GM21515 (cell line): ENCODE results near the gene ATP5F1E.
A peak's percentile ranks its signal among the peaks of the same experiment; 100 is the strongest.
"Not testable (repeated sequence)": the region's sequence is repeated elsewhere in the genome, so short reads cannot be mapped to it uniquely, and the experiment has no call there.

Experiments used
- ATAC-seq: cut with Tn5 transposase; IDR thresholded peaks from one replicate; pipeline ENCODE4 v1.9.1; 2021; ENCODE audit not compliant: unreplicated experiment

Gene ATP5F1E

GRCh38 chr20:59022754-59023153 is 9.4 kb downstream of the ATP5F1E start:
- no peak for ATAC-seq

- no peak for ATAC-seq
Measured at GRCh38 chr20:59020938-59021551, 11.1 kb downstream of the ATP5F1E start.

- ATAC-seq: no peak
Measured at GRCh38 chr20:59019217-59019616, 12.9 kb downstream of the ATP5F1E start, which contains the start of gene TUBB1. Gene TUBB1 (plus strand): TSS chr20:59019429. CDS start chr20:59019523, 94 bp downstream.

GRCh38 chr20:59018817-59019216 is 13.3 kb downstream of the ATP5F1E start:
- no peak for ATAC-seq

GRCh38 chr20:59017493-59018231 is 14.5 kb downstream of the ATP5F1E start:
- no peak for ATAC-seq

GRCh38 chr20:59016795-59017492 is 15.2 kb downstream of the ATP5F1E start:
- ATAC-seq: no peak

- ATAC-seq: no peak
Measured at GRCh38 chr20:59015812-59016711, 16.1 kb downstream of the ATP5F1E start.

GRCh38 chr20:59015411-59015810 is 16.7 kb downstream of the ATP5F1E start:
- no peak for ATAC-seq

GRCh38 chr20:59014680-59015389 is 17.3 kb downstream of the ATP5F1E start:
- no peak for ATAC-seq

GRCh38 chr20:59013959-59014608 is 18.1 kb downstream of the ATP5F1E start:
- no peak for ATAC-seq

GRCh38 chr20:59013031-59013951 is 18.8 kb downstream of the ATP5F1E start:
- no peak for ATAC-seq

GRCh38 chr20:59011874-59012157 is 20.3 kb downstream of the ATP5F1E start:
- not testable (repeated sequence) for ATAC-seq

GRCh38 chr20:59010995-59011873 is 20.9 kb downstream of the ATP5F1E start:
- ATAC-seq: no peak

- no peak for ATAC-seq
Measured at GRCh38 chr20:59010321-59010994, 21.7 kb downstream of the ATP5F1E start.

- ATAC-seq: no peak
Measured at GRCh38 chr20:59008715-59009336, 23.3 kb downstream of the ATP5F1E start.

GRCh38 chr20:59007665-59008511 is 24.2 kb downstream of the ATP5F1E start:
- ATAC-seq: peak; percentile 31
